ENCODE data around the gene QRFP. TPM values are rescaled to one million over a fixed set of nuclear protein-coding genes. Genes with fewer than 3 reads are reported as not detected.

QRFP gene
- total RNA-seq, 1 donor from 2014 or later = not detected

- Histone ChIP-seq H3K27ac (no peak overlapping the region), H3K9me3 (no peaks in the 10 kb centered on the region), H3K4me1 (peaks cover 0 to 9% of the 10 kb centered on the region in 2 donors), H3K27me3 (no peaks in the 10 kb centered on the region), H3K4me3 (no peak overlapping the region), H3K36me3 (no peaks in the 10 kb centered on the region)
- intact Hi-C loops (cut with DNase I) = no loop called here
- DNase-seq (ENCODE audit: low spot score in 2 of 2) = no peak
- TF ChIP-seq, protein P1, sequence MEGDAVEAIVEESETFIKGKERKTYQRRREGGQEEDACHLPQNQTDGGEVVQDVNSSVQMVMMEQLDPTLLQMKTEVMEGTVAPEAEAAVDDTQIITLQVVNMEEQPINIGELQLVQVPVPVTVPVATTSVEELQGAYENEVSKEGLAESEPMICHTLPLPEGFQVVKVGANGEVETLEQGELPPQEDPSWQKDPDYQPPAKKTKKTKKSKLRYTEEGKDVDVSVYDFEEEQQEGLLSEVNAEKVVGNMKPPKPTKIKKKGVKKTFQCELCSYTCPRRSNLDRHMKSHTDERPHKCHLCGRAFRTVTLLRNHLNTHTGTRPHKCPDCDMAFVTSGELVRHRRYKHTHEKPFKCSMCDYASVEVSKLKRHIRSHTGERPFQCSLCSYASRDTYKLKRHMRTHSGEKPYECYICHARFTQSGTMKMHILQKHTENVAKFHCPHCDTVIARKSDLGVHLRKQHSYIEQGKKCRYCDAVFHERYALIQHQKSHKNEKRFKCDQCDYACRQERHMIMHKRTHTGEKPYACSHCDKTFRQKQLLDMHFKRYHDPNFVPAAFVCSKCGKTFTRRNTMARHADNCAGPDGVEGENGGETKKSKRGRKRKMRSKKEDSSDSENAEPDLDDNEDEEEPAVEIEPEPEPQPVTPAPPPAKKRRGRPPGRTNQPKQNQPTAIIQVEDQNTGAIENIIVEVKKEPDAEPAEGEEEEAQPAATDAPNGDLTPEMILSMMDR (IDR thresholded peaks at IDR 0.05) = no peak
Measured at GRCh38 chr9:130908878-130909355, 12.3 kb upstream of the QRFP start.

GRCh38 chr9:130908146-130908877 lies 11.7 kb upstream of the QRFP start:
- H3K27me3 ChIP-seq = no peaks in the 10 kb centered on the region
- no peaks in the 10 kb centered on the region for H3K9me3 ChIP-seq
- no peak overlapping the region for H3K4me3 ChIP-seq
- H3K27ac ChIP-seq = no peak overlapping the region
- H3K36me3 ChIP-seq = no peaks in the 10 kb centered on the region
- TF ChIP-seq, protein P1 (IDR thresholded peaks at IDR 0.05) = no peak
- intact Hi-C loops (cut with DNase I) = no loop called here
- no peak for DNase-seq (ENCODE audit: low spot score in 2 of 2)
- peaks cover 0 to 9% of the 10 kb centered on the region in 2 donors for H3K4me1 ChIP-seq

GRCh38 chr9:130906735-130907416 lies 10.3 kb upstream of the QRFP start:
- H3K9me3 ChIP-seq = no peaks in the 10 kb centered on the region
- no peak overlapping the region for H3K4me3 ChIP-seq
- no peak for DNase-seq (ENCODE audit: low spot score in 2 of 2)
- TF ChIP-seq, protein P1 (IDR thresholded peaks at IDR 0.05) = no peak
- no peaks in the 10 kb centered on the region for H3K27me3 ChIP-seq
- no peaks in the 10 kb centered on the region for H3K4me1 ChIP-seq
- H3K36me3 ChIP-seq = no peaks in the 10 kb centered on the region
- no peak overlapping the region for H3K27ac ChIP-seq
- intact Hi-C loops (cut with DNase I) = no loop called here

DNA sequence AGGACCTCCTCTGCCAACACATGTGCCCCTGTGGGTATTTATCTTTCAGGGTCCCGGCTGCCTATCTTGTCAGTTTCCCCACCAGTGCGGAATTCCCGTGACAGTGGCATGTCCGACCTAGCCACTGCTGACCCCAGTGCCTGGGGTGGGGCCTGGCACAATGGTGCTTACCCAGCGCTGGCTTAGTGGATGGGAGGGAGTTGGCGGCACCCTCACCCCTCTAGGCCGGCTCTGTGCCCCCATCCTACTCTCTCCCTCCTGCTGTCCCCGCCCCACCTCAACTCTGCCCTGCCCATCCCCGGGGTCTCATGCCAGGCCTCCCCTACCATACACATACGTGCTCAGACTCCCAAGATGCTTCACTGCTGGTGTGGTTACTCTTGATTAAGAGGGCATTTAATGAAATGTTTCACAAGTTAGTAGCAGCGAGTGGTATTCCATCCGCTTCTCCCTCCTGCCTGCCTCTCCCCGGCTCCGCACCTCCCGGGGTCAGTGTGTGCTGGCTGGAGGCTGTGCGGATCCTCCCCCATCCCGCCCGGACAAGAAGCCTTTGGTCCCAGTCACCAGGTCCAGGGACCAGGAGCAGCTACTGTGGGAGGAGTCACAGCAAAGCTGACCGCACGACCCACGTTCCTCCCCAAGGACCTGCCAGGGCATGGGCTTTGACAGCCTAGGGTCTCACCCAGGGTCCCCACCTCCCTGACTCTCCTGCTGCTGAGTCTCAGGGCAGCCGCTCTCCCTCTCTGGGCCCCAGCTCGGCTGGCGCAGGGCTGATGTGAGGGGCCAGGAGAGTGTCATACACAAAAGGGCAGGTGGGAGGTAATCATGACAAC lies 9.5 kb upstream of the QRFP start:
- Histone ChIP-seq H3K27me3 (no peaks in the 10 kb centered on the region), H3K36me3 (no peaks in the 10 kb centered on the region), H3K27ac (no peak overlapping the region), H3K4me3 (no peak overlapping the region), H3K4me1 (no peaks in the 10 kb centered on the region), H3K9me3 (no peaks in the 10 kb centered on the region)
- DNase-seq (ENCODE audit: low spot score in 2 of 2) = no peak
- TF ChIP-seq, protein P1 (IDR thresholded peaks at IDR 0.05) = no peak
- intact Hi-C loops (cut with DNase I) = no loop called here

GRCh38 chr9:130905125-130905901 lies 8.7 kb upstream of the QRFP start:
- Histone ChIP-seq H3K36me3 (no peaks in the 10 kb centered on the region), H3K4me1 (no peaks in the 10 kb centered on the region), H3K27ac (no peak overlapping the region), H3K4me3 (no peak overlapping the region), H3K27me3 (no peaks in the 10 kb centered on the region), H3K9me3 (no peaks in the 10 kb centered on the region)
- no peak for DNase-seq (ENCODE audit: low spot score in 2 of 2)
- intact Hi-C loops (cut with DNase I) = no loop called here
- TF ChIP-seq, protein P1 (IDR thresholded peaks at IDR 0.05) = no peak

Data from ascending aorta (tissue), 2 donors.